ENCODE measurements around the gene FAM20A. TPM values are rescaled to one million over a fixed set of nuclear protein-coding genes. Genes with fewer than 3 reads are reported as not detected.
A peak's percentile ranks its signal among the peaks of the same experiment; 100 is the strongest.

The FAM20A gene
- total RNA-seq (15.7 and 15.9 TPM in 2 replicates), polyA plus RNA-seq (11.5 and 15.6 TPM in 2 replicates)

GRCh38 chr17:68600931-68601564 lies at the start of gene FAM20A:
Gene FAM20A, minus strand, starts transcription at chr17:68601367. Its CDS starts 701 bp downstream, at chr17:68600666.
- Histone ChIP-seq H3K27ac (peak within 1 kb of the TSS; percentile 65), H3K36me3 (no peaks in the 10 kb centered on the region), H3K27me3 (no peaks in the 10 kb centered on the region), H3K4me3 (peak within 1 kb of the TSS; percentile 82), H3K4me1 (ENCODE audit: low read depth) (peaks cover 9% of the 10 kb centered on the region), H3K9me3 (ENCODE audit: low read depth) (no peaks in the 10 kb centered on the region)
- TF ChIP-seq, protein P1, sequence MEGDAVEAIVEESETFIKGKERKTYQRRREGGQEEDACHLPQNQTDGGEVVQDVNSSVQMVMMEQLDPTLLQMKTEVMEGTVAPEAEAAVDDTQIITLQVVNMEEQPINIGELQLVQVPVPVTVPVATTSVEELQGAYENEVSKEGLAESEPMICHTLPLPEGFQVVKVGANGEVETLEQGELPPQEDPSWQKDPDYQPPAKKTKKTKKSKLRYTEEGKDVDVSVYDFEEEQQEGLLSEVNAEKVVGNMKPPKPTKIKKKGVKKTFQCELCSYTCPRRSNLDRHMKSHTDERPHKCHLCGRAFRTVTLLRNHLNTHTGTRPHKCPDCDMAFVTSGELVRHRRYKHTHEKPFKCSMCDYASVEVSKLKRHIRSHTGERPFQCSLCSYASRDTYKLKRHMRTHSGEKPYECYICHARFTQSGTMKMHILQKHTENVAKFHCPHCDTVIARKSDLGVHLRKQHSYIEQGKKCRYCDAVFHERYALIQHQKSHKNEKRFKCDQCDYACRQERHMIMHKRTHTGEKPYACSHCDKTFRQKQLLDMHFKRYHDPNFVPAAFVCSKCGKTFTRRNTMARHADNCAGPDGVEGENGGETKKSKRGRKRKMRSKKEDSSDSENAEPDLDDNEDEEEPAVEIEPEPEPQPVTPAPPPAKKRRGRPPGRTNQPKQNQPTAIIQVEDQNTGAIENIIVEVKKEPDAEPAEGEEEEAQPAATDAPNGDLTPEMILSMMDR (IDR thresholded peaks at IDR 0.05; ENCODE audit: low read depth, low read length): no peak
- peak in 1 of 2 donors; percentile 66 for DNase-seq (ENCODE audit: low read depth in 1 of 2, low spot score in 1 of 2)

GRCh38 chr17:68649324-68649723 lies 48.2 kb upstream of the FAM20A start:
- no peak overlapping the region for H3K27ac ChIP-seq
- H3K4me3 ChIP-seq: no peak overlapping the region
- TF ChIP-seq, protein P1 (IDR thresholded peaks at IDR 0.05; ENCODE audit: low read depth, low read length): no peak
- DNase-seq (ENCODE audit: low read depth in 1 of 2, low spot score in 1 of 2): no peak
- H3K4me1 ChIP-seq (ENCODE audit: low read depth): no peaks in the 10 kb centered on the region
- H3K9me3 ChIP-seq (ENCODE audit: low read depth): no peaks in the 10 kb centered on the region
- no peaks in the 10 kb centered on the region for H3K36me3 ChIP-seq
- no peaks in the 10 kb centered on the region for H3K27me3 ChIP-seq

DNA sequence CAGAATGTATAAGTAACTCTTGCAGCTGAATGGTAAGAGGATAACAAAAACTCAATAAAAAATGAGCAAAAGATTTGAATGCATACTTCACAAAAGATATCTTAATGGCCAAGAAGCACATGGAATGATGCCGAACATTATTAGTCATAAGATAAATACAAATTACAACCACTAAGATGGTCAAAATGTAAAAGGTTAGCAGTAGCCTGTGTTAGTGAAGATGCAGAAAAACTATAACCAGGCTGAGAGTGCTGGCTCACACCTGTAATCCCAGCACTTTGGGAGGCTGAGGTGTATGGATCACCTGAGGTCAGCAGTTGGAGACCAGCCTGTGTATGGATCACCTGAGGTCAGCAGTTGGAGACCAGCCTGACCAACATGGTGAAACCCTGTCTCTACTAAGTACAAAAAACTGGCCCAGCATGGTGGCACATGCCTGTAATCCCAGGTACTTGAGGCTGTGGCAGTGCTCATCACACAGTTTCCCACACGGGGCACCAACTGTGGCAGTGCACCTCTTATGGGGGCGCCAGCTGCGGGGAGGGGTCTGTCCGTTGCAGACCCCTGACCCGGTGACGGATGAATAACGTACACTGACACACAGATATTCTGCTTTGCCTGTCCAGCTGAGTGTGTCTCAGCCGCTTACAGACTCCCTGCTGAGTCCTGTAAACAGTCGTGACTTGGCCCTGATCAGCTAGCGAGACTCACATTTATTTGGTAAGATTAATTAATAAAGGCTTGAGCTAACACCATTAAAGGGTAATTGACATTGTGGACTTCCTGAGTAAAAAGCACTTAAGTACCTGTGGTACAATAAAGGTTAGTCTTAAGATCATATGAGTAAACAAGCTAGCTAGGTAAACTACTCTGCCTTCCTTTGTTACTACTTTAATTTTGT lies 45.7 kb upstream of the FAM20A start:
- no peak overlapping the region for H3K4me3 ChIP-seq

DNA sequence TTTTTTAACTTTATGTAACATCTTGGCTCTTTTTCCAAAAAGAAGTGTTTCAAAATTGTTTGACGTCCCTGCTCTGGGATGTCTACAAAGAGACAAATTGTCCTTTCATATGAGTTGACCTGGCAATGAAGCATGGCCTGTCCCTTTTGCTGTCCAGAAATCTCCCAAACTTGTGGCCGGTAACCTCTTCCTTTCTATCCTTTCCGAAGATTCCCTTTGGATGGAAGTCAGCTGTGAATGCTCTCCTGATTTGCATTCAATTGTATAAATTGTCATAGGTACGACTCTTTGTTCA lies 40.9 kb upstream of the FAM20A start:
- H3K4me1 ChIP-seq (ENCODE audit: low read depth): peaks cover 14% of the 10 kb centered on the region
- no peaks in the 10 kb centered on the region for H3K9me3 ChIP-seq (ENCODE audit: low read depth)
- no peaks in the 10 kb centered on the region for H3K36me3 ChIP-seq
- H3K27me3 ChIP-seq: no peaks in the 10 kb centered on the region
- no peak for DNase-seq (ENCODE audit: low read depth in 1 of 2, low spot score in 1 of 2)
- no peak overlapping the region for H3K4me3 ChIP-seq
- TF ChIP-seq, protein P1 (IDR thresholded peaks at IDR 0.05; ENCODE audit: low read depth, low read length): no peak
- peak overlapping the region; percentile 86 for H3K27ac ChIP-seq

More for the DNA sequence above, 45.7 kb upstream of the FAM20A start:
- DNase-seq (ENCODE audit: low read depth in 1 of 2, low spot score in 1 of 2): peak in 1 of 2 donors; percentile 37
- no peaks in the 10 kb centered on the region for H3K27me3 ChIP-seq
- TF ChIP-seq, protein P1 (IDR thresholded peaks at IDR 0.05; ENCODE audit: low read depth, low read length): no peak
- peaks cover 4% of the 10 kb centered on the region for H3K4me1 ChIP-seq (ENCODE audit: low read depth)
- no peak overlapping the region for H3K27ac ChIP-seq
- no peaks in the 10 kb centered on the region for H3K36me3 ChIP-seq
- no peaks in the 10 kb centered on the region for H3K9me3 ChIP-seq (ENCODE audit: low read depth)

- TF ChIP-seq, protein P1 (IDR thresholded peaks at IDR 0.05; ENCODE audit: low read depth, low read length): no peak
- Histone ChIP-seq H3K4me3 (no peak overlapping the region), H3K27ac (peak overlapping the region; percentile 86), H3K9me3 (ENCODE audit: low read depth) (no peaks in the 10 kb centered on the region), H3K27me3 (no peaks in the 10 kb centered on the region), H3K4me1 (ENCODE audit: low read depth) (peaks cover 14% of the 10 kb centered on the region), H3K36me3 (no peaks in the 10 kb centered on the region)
- peak in 1 of 2 donors; percentile 43 for DNase-seq (ENCODE audit: low read depth in 1 of 2, low spot score in 1 of 2)
These were observed 40.3 kb upstream of the FAM20A start for GRCh38 chr17:68641276-68642117.
